H9 (cell line): ENCODE results near the gene ZNF444. TPM values are rescaled to one million over a fixed set of nuclear protein-coding genes. Genes with fewer than 3 reads are reported as not detected.

Experiments
- DNase-seq: peaks from one replicate; pipeline ENCODE4 v3.0.0-alpha.2; 2017
- H2AFZ ChIP-seq: one replicate; pipeline ENCODE4 v1.6.1; 2013; ENCODE audit warnings: mild to moderate bottlenecking, low read length, control low read depth, moderate library complexity
- H2AK5ac ChIP-seq: 2 replicates; pipeline ENCODE4 v1.6.1; 2013; ENCODE audit warnings: low read length, control low read depth, mixed read lengths; ENCODE audit not compliant: insufficient read length
- H2BK120ac ChIP-seq: one replicate; pipeline ENCODE4 v1.6.1; 2013; ENCODE audit warnings: low read depth, mild to moderate bottlenecking, low read length, control low read depth, inconsistent platforms; ENCODE audit not compliant: poor library complexity, severe bottlenecking
- H2BK12ac ChIP-seq: 2 replicates; pipeline ENCODE4 v1.6.1; 2013; ENCODE audit warnings: low read length, control low read depth, mixed read lengths, low read depth; ENCODE audit not compliant: insufficient read length
- H2BK15ac ChIP-seq: 2 replicates; pipeline ENCODE4 v1.6.1; 2013; ENCODE audit warnings: low read depth, low read length, control low read depth
- H2BK20ac ChIP-seq: one replicate; pipeline ENCODE4 v1.6.1; 2013; ENCODE audit warnings: low read depth, mild to moderate bottlenecking, low read length, control low read depth, inconsistent platforms; ENCODE audit not compliant: poor library complexity, severe bottlenecking
- H2BK5ac ChIP-seq: 2 replicates; pipeline ENCODE4 v1.6.1; 2013; ENCODE audit warnings: low read length, control low read depth, mixed read lengths; ENCODE audit not compliant: insufficient read length
- H3K14ac ChIP-seq: 2 replicates; pipeline ENCODE4 v1.6.1; 2013; ENCODE audit warnings: low read length, control low read depth; ENCODE audit not compliant: insufficient read depth
- H3K18ac ChIP-seq: 2 replicates; pipeline ENCODE4 v1.6.1; 2013; ENCODE audit warnings: low read depth, mild to moderate bottlenecking, mixed read lengths, low read length, control low read depth; ENCODE audit not compliant: insufficient read length
- H3K23ac ChIP-seq: 2 replicates; pipeline ENCODE4 v1.6.1; 2013; ENCODE audit warnings: low read length, control low read depth, mixed read lengths, low read depth; ENCODE audit not compliant: insufficient read length
- H3K23me2 ChIP-seq: 2 replicates; pipeline ENCODE4 v1.6.1; 2013; ENCODE audit warnings: low read depth, mild to moderate bottlenecking, mixed read lengths, low read length, control low read depth; ENCODE audit not compliant: insufficient read length, poor library complexity, severe bottlenecking
- H3K27ac ChIP-seq: 2 replicates; pipeline ENCODE4 v1.5.1; 2013; ENCODE audit warnings: low read length, control low read depth, mixed read lengths, low read depth; ENCODE audit not compliant: insufficient read length
- H3K27me3 ChIP-seq: 2 replicates; pipeline ENCODE4 v1.6.1; 2013; ENCODE audit warnings: low read length, control low read depth, inconsistent platforms; ENCODE audit not compliant: insufficient read depth
- H3K4ac ChIP-seq: 2 replicates; pipeline ENCODE4 v1.6.1; 2013; ENCODE audit warnings: low read depth, mild to moderate bottlenecking, control low read depth, inconsistent platforms, low read length, moderate library complexity
- H3K4me1 ChIP-seq: 2 replicates; pipeline ENCODE4 v1.6.1; 2013; ENCODE audit warnings: low read length, control low read depth, inconsistent platforms; ENCODE audit not compliant: insufficient read depth
- H3K4me2 ChIP-seq: 2 replicates; pipeline ENCODE4 v1.6.1; 2013; ENCODE audit warnings: low read length, control low read depth, mixed read lengths; ENCODE audit not compliant: insufficient read length, insufficient read depth
- H3K56ac ChIP-seq: 2 replicates; pipeline ENCODE4 v1.6.1; 2013; ENCODE audit warnings: low read depth, mild to moderate bottlenecking, mixed read lengths, low read length, control low read depth; ENCODE audit not compliant: insufficient read length
- H3K79me1 ChIP-seq: 2 replicates; pipeline ENCODE4 v1.6.1; 2013; ENCODE audit warnings: low read depth, mild to moderate bottlenecking, moderate library complexity, low read length, control low read depth, inconsistent platforms; ENCODE audit not compliant: insufficient read depth, poor library complexity, severe bottlenecking
- H3K79me2 ChIP-seq: 2 replicates; pipeline ENCODE4 v1.6.1; 2013; ENCODE audit warnings: low read length, control low read depth, inconsistent platforms; ENCODE audit not compliant: insufficient read depth
- H3K9ac ChIP-seq: 2 replicates; pipeline ENCODE4 v1.6.1; 2013; ENCODE audit warnings: low read length, control low read depth, mixed read lengths; ENCODE audit not compliant: insufficient read length; ENCODE audit errors: extremely low read depth
- H3K9me3 ChIP-seq: one replicate; pipeline ENCODE4 v1.6.1; 2013; ENCODE audit warnings: low read depth, low read length, inconsistent platforms; ENCODE audit not compliant: control insufficient read depth
- H3T11ph ChIP-seq: one replicate; pipeline ENCODE4 v1.6.1; 2013; ENCODE audit warnings: mild to moderate bottlenecking, low read length, control low read depth, inconsistent platforms
- H4K20me1 ChIP-seq: one replicate; pipeline ENCODE4 v1.6.1; 2013; ENCODE audit not compliant: control insufficient read depth, insufficient read length, insufficient read depth
- H4K5ac ChIP-seq: 2 replicates; pipeline ENCODE4 v1.6.1; 2013; ENCODE audit warnings: low read depth, mild to moderate bottlenecking, mixed read lengths, low read length, control low read depth; ENCODE audit not compliant: insufficient read length
- H4K8ac ChIP-seq: replicated peaks from 2 replicates; pipeline ENCODE4 v1.6.1; 2013; ENCODE audit warnings: low read length, control low read depth, mixed read lengths, low read depth; ENCODE audit not compliant: insufficient read length
- H4K91ac ChIP-seq: 2 replicates; pipeline ENCODE4 v1.6.1; 2013; ENCODE audit warnings: low read depth, mild to moderate bottlenecking, moderate library complexity, mixed read lengths, low read length, control low read depth; ENCODE audit not compliant: insufficient read length
- H3K27ac Mint-ChIP-seq, 3 experiments: 2 replicates in 2 of 3; 3 replicates in 1 of 3; pipeline ENCODE4 v1.8.0; 2020 to 2021; ENCODE audit warnings: mixed read lengths in 3 of 3, mild to moderate bottlenecking in 1 of 3, moderate library complexity in 1 of 3
- H3K27me3 Mint-ChIP-seq: 2 replicates; pipeline ENCODE4 v1.8.0; 2021; ENCODE audit warnings: low read depth, mild to moderate bottlenecking, moderate library complexity, mixed read lengths
- H3K36me3 Mint-ChIP-seq, 3 experiments: 2 replicates in 2 of 3; 3 replicates in 1 of 3; pipeline ENCODE4 v1.8.0; 2020 to 2021; ENCODE audit warnings: low read depth in 3 of 3, mixed read lengths in 3 of 3; ENCODE audit not compliant: insufficient read depth in 1 of 3
- H3K4me1 Mint-ChIP-seq, 2 experiments: 2 replicates each; pipeline ENCODE4 v1.8.0; 2020; ENCODE audit warnings: mixed read lengths in 2 of 2
- H3K4me3 Mint-ChIP-seq, 2 experiments: 2 replicates in 1 of 2; 3 replicates in 1 of 2; pipeline ENCODE4 v1.8.0; 2020 to 2021; ENCODE audit warnings: mild to moderate bottlenecking in 2 of 2, mixed read lengths in 2 of 2, moderate library complexity in 1 of 2
- H3K9me3 Mint-ChIP-seq, 2 experiments: 2 replicates in 1 of 2; 3 replicates in 1 of 2; pipeline ENCODE4 v1.8.0; 2020; ENCODE audit warnings: mild to moderate bottlenecking in 2 of 2, mixed read lengths in 2 of 2, moderate library complexity in 1 of 2
- WGBS: extraction: QIAGEN DNeasy Blood & Tissue Kit; methylation state at CpG from one replicate; pipeline ENCODE4 v1.1.7; 2013; ENCODE audit warnings: missing lambda C conversion rate, low lambda C conversion rate, mixed read lengths; ENCODE audit not compliant: insufficient read length; ENCODE audit errors: extremely low coverage; 5-methylcytosine and 5-hydroxymethylcytosine counted together
- total RNA-seq: library from RNA; stranded (reverse); gene quantifications from 2 replicates; pipeline ENCODE4 v1.2.1, GENCODE V29; 2021
- TF ChIP-seq, protein P1 (sequence below): fragments of 200-600 bp; sonication (generic); conservative IDR thresholded peaks from 3 replicates; pipeline ENCODE4 v1.8.0; 2021; ENCODE audit warnings: antibody characterized with exemption, mild to moderate bottlenecking

The ZNF444 gene
- total RNA-seq, 1 experiment from 2014 or later = 49.7 TPM

DNA sequence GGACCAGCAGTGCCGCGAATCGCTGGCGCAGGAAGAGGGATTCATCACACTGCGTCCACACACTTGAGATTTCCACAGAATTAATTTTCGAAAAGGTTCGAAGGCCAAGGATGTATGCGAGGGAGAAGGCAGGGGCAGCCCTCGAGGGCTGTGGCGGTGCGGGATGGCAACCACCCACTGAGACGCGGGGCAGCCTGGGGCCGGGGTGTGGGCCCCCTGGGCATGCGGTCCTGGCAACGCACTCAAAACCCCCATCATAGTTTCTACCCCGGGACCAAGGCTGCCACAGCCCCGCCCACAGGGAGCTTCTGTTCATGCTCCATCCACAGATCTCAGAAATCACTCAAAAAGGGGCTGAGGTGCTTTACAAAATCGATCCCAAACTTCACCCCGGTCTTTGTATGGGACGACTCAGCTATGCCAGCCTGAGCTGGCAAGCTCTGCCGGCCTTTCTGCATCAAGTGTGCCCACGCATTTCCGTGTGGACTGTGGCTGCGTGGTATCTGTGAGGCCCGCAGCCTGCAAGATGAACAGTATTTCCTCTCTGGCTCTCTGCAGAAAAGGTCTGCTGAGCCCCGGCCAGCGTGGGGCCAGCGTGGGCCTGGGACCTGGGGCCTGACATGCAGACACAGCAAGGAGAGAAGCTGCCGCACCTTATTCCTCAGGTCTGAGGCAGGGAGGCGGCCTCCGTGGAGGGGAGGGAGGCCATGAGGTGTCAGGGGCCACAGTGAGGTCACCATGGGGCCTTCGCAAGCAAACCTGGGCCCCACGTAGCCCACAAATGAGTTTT, 39.1 kb upstream of the ZNF444 start:
- Histone ChIP-seq H3K9ac (no peak overlapping the region), H2BK5ac (no peak overlapping the region), H3K14ac (no peak overlapping the region), H3K56ac (no peak overlapping the region), H3K23ac (no peak overlapping the region), H3T11ph (no peak overlapping the region), H2AFZ (no peak overlapping the region), H3K79me2 (peaks cover 18% of the 10 kb centered on the region; the same call in 1 of the 2 replicates), H3K4me2 (no peak overlapping the region), H4K8ac (no peak overlapping the region), H2BK20ac (no peak overlapping the region), H3K4me1 (no peaks in the 10 kb centered on the region), H3K27me3 (no peaks in the 10 kb centered on the region), H3K18ac (no peak overlapping the region), H4K20me1 (peaks cover 2% of the 10 kb centered on the region), H3K79me1 (no peaks in the 10 kb centered on the region), H3K4ac (no peak overlapping the region), H3K23me2 (no peaks in the 10 kb centered on the region), H2BK12ac (no peak overlapping the region), H2AK5ac (no peak overlapping the region), H4K5ac (no peak overlapping the region), H2BK15ac (no peak overlapping the region), H2BK120ac (no peak overlapping the region), H4K91ac (no peak overlapping the region), H3K27ac (no peak overlapping the region), H3K9me3 (no peaks in the 10 kb centered on the region)
- no peak overlapping the region for H3K4me3 Mint-ChIP-seq
- TF ChIP-seq, protein P1, sequence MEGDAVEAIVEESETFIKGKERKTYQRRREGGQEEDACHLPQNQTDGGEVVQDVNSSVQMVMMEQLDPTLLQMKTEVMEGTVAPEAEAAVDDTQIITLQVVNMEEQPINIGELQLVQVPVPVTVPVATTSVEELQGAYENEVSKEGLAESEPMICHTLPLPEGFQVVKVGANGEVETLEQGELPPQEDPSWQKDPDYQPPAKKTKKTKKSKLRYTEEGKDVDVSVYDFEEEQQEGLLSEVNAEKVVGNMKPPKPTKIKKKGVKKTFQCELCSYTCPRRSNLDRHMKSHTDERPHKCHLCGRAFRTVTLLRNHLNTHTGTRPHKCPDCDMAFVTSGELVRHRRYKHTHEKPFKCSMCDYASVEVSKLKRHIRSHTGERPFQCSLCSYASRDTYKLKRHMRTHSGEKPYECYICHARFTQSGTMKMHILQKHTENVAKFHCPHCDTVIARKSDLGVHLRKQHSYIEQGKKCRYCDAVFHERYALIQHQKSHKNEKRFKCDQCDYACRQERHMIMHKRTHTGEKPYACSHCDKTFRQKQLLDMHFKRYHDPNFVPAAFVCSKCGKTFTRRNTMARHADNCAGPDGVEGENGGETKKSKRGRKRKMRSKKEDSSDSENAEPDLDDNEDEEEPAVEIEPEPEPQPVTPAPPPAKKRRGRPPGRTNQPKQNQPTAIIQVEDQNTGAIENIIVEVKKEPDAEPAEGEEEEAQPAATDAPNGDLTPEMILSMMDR = no peak
- no peaks in the 10 kb centered on the region for H3K27me3 Mint-ChIP-seq
- WGBS = no CpG with 5 or more reads among the region's 34 CpGs
- peaks cover 18 to 41% (median 31%) of the 10 kb centered on the region in 3 experiments for H3K36me3 Mint-ChIP-seq
- no peak for DNase-seq
- no peak overlapping the region; a peak in 1 of 7 replicates for H3K27ac Mint-ChIP-seq
- no peaks in the 10 kb centered on the region for H3K9me3 Mint-ChIP-seq
- H3K4me1 Mint-ChIP-seq = peaks cover 16 to 20% of the 10 kb centered on the region in 2 experiments
